Esophagus squamous epithelium (tissue), 4 donors: ENCODE results near the gene USP50.

ENCODE experiments used
- POLR2A ChIP-seq, 4 donors: fragments of 450-650 bp; IDR thresholded peaks; one replicate each; pipeline ENCODE4 v1.6.1; 2017; ENCODE audit warnings: antibody characterized with exemption in 4 of 4, mild to moderate bottlenecking in 4 of 4, moderate library complexity in 3 of 4
- TF ChIP-seq, protein P1 (sequence below), 6 experiments: fragments of 450-650 bp in 4 of 6; fragments of 200-600 bp in 2 of 6; sonication (generic) in 2 of 6; IDR thresholded peaks; one replicate each; pipeline ENCODE4 v1.5.1; 2016 to 2019; ENCODE audit warnings: antibody characterized with exemption in 6 of 6, mild to moderate bottlenecking in 4 of 6, moderate library complexity in 4 of 6

DNA sequence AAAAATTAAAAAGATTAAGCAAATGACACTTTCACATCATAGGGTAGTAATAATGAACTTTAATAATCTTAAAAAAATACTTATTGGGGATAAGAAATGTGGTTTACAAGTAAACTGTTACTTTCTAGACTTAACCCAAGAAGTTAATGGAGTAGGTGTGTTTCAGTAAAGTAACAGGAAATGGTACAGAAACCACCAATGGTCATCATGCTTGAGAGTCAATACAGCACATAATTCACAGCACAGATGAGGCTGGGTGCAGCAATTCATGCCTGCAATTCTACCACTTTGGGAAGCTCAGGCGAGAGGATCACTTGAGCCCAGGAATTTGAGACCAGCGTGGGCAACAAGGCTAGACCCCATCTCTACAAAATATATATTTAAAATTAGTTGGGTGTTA is 11.5 kb upstream of the USP50 start:
- TF ChIP-seq, protein P1, sequence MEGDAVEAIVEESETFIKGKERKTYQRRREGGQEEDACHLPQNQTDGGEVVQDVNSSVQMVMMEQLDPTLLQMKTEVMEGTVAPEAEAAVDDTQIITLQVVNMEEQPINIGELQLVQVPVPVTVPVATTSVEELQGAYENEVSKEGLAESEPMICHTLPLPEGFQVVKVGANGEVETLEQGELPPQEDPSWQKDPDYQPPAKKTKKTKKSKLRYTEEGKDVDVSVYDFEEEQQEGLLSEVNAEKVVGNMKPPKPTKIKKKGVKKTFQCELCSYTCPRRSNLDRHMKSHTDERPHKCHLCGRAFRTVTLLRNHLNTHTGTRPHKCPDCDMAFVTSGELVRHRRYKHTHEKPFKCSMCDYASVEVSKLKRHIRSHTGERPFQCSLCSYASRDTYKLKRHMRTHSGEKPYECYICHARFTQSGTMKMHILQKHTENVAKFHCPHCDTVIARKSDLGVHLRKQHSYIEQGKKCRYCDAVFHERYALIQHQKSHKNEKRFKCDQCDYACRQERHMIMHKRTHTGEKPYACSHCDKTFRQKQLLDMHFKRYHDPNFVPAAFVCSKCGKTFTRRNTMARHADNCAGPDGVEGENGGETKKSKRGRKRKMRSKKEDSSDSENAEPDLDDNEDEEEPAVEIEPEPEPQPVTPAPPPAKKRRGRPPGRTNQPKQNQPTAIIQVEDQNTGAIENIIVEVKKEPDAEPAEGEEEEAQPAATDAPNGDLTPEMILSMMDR (IDR thresholded peaks at IDR 0.05), result no peak
- TF ChIP-seq POLR2A (IDR thresholded peaks at IDR 0.05), result no peak
